GM18507 (cell line): ENCODE data around the gene PSMC5.
"Not testable (repeated sequence)": the region's sequence is repeated elsewhere in the genome, so short reads cannot be mapped to it uniquely, and the experiment has no call there.

Experiments used
- DNase-seq: peaks from one replicate; pipeline ENCODE4 v3.0.0; 2011; ENCODE audit warnings: low read depth; ENCODE audit not compliant: insufficient read length; ENCODE audit errors: extremely low spot score
- FAIRE-seq: peaks from 2 replicates; lab custom pipeline; 2011; peaks lifted over from hg19 to GRCh38; lab: Jason Lieb, UNC

PSMC5 gene

GRCh38 chr17:63856425-63856824 lies 29.2 kb downstream of the PSMC5 start:
- not testable (repeated sequence) for FAIRE-seq

GRCh38 chr17:63859257-63859656 lies 32.0 kb downstream of the PSMC5 start:
- no peak for FAIRE-seq

More at GRCh38 chr17:63856425-63856824, 29.2 kb downstream of the PSMC5 start:
- not testable (repeated sequence) for DNase-seq

GRCh38 chr17:63866625-63867024 lies 39.4 kb downstream of the PSMC5 start:
- not testable (repeated sequence) for DNase-seq, FAIRE-seq

More at GRCh38 chr17:63859257-63859656, 32.0 kb downstream of the PSMC5 start:
- DNase-seq, result no peak

GRCh38 chr17:63869491-63870291 lies 42.5 kb downstream of the PSMC5 start:
- not testable (repeated sequence) for DNase-seq

GRCh38 chr17:63870292-63870665 lies 43.0 kb downstream of the PSMC5 start:
- not testable (repeated sequence) for FAIRE-seq, DNase-seq

More at GRCh38 chr17:63869491-63870291, 42.5 kb downstream of the PSMC5 start:
- not testable (repeated sequence) for FAIRE-seq

- not testable (repeated sequence) for DNase-seq, FAIRE-seq
These were observed 44.6 kb downstream of the PSMC5 start for GRCh38 chr17:63871646-63872365.

- DNase-seq, FAIRE-seq: not testable (repeated sequence)
These were observed 46.3 kb downstream of the PSMC5 start, which contains the start of gene CSH2 for GRCh38 chr17:63873577-63873976. CSH2 (minus strand) TSS chr17:63873677; CDS start chr17:63873614, 63 bp downstream.

GRCh38 chr17:63874061-63874626 lies 46.9 kb downstream of the PSMC5 start:
- not testable (repeated sequence) for FAIRE-seq, DNase-seq

- FAIRE-seq, DNase-seq: not testable (repeated sequence)
These were observed 47.5 kb downstream of the PSMC5 start for GRCh38 chr17:63874693-63875092.

- not testable (repeated sequence) for FAIRE-seq, DNase-seq
These were observed 51.2 kb downstream of the PSMC5 start for GRCh38 chr17:63878413-63878812.

- FAIRE-seq (no peak), DNase-seq (no peak)
These were observed 53.5 kb downstream of the PSMC5 start for GRCh38 chr17:63880706-63881105.

- FAIRE-seq, result not testable (repeated sequence)
These were observed 54.1 kb downstream of the PSMC5 start for GRCh38 chr17:63881337-63881736.

More at GRCh38 chr17:63881337-63881736, 54.1 kb downstream of the PSMC5 start:
- DNase-seq, result not testable (repeated sequence)
